ENCODE results near the gene CTDSP2. TPM values are rescaled to one million over a fixed set of nuclear protein-coding genes. Genes with fewer than 3 reads are reported as not detected.

The CTDSP2 gene
- polyA plus RNA-seq, 2 of the 4 experiments (the other 2 are of a cell fraction), result 31.3 to 87.7 TPM

DNA sequence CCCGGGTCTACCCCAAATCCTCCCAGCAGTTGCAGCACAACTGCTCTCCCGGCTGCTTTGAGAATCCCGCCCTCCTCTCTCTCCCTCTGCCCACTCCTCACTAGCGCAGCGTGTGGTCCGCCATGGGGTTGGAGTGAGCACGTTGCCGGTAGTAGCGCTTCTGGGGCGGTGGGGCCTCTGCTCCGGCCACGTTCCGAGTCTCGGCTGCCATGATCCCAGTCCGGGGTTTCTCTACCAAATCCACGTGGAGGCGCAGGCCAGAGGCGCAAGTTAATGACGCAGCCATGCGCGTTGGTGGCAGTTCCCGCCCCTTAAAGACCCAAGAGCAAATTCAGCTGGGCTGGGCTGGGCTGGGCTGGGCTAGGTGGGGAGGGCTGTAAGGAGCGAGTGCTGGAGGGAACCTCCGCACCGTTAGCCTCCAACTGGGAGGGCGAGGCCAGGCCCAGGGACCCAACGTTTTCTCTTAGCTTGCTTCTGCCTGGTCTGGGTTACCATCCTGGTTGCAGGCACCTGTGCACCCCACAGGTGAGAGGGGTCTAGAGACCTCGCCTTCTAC, 74.6 kb downstream of the CTDSP2 start, which contains the start of gene METTL1 (continued):
- TF ChIP-seq, protein P1, sequence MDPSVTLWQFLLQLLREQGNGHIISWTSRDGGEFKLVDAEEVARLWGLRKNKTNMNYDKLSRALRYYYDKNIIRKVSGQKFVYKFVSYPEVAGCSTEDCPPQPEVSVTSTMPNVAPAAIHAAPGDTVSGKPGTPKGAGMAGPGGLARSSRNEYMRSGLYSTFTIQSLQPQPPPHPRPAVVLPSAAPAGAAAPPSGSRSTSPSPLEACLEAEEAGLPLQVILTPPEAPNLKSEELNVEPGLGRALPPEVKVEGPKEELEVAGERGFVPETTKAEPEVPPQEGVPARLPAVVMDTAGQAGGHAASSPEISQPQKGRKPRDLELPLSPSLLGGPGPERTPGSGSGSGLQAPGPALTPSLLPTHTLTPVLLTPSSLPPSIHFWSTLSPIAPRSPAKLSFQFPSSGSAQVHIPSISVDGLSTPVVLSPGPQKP (IDR thresholded peaks at IDR 0.05; ENCODE audit: low read depth, low read length), result no peak
- TF ChIP-seq TFCP2L1 (CRISPR knock-in tag; IDR thresholded peaks at IDR 0.05) (no peak), BCL3 (IDR thresholded peaks at IDR 0.05) (peak; percentile 96), NR3C1 (IDR thresholded peaks at IDR 0.05) (no peak), HES2 (IDR thresholded peaks at IDR 0.05) (no peak), MAX (IDR thresholded peaks at IDR 0.05) (peak; percentile 100), MYC (IDR thresholded peaks at IDR 0.05; ENCODE audit: borderline replicate concordance, low read length) (peak; percentile 100), RFX5 (IDR thresholded peaks at IDR 0.05) (peak; percentile 63; the same call in 1 of the 2 replicates), SREBF2 (IDR thresholded peaks at IDR 0.05) (no peak), HOXB5 (CRISPR knock-in tag; IDR thresholded peaks at IDR 0.05) (peak; percentile 38; the same call in 1 of the 2 replicates), POLR2AphosphoS2 (conservative IDR thresholded peaks at IDR 0.05; ENCODE audit: low read length) (no peak), SMC3 (IDR thresholded peaks at IDR 0.05) (no peak), JUN (IDR thresholded peaks at IDR 0.05) (peak; percentile 80 to 96; a peak in 4 of 5 replicates), NFE2L2 (conservative IDR thresholded peaks at IDR 0.05; ENCODE audit: low read length) (no peak), NPAS2 (CRISPR knock-in tag; IDR thresholded peaks at IDR 0.05; ENCODE audit: borderline replicate concordance) (no peak), HDAC2 (IDR thresholded peaks at IDR 0.05) (no peak), TP53 (CRISPR knock-in tag; IDR thresholded peaks at IDR 0.05) (no peak; the same call in 1 of the 2 replicates), RCOR1 (IDR thresholded peaks at IDR 0.05; ENCODE audit: low read depth, low read length) (no peak), FOXS1 (CRISPR knock-in tag; IDR thresholded peaks at IDR 0.05) (0 out of 2 replicates have a peak, but pooled peaks have one; percentile 39), KDM1A (IDR thresholded peaks at IDR 0.05; ENCODE audit: low read depth) (no peak), BHLHE40 (IDR thresholded peaks at IDR 0.05; ENCODE audit: low read depth, low read length) (no peak), CBX2 (IDR thresholded peaks at IDR 0.05; ENCODE audit: borderline replicate concordance, low read depth) (no peak), FOSL2 (IDR thresholded peaks at IDR 0.05) (no peak), FOSL2 (CRISPR knock-in tag; IDR thresholded peaks at IDR 0.05) (peak; percentile 33), JUNB (IDR thresholded peaks at IDR 0.05) (no peak), HOXB13 (CRISPR knock-in tag; IDR thresholded peaks at IDR 0.05; ENCODE audit: low read depth) (no peak), RAD21 (conservative IDR thresholded peaks at IDR 0.05 in 1 of 2, IDR thresholded peaks at IDR 0.05 in 1 of 2) (no peak), CHD2 (IDR thresholded peaks at IDR 0.05; ENCODE audit: low read length, partially characterized antibody) (no peak), MAFK (IDR thresholded peaks at IDR 0.05; ENCODE audit: partially characterized antibody) (no peak), ESRRA (IDR thresholded peaks at IDR 0.05; ENCODE audit: borderline replicate concordance, low read length) (no peak), HEYL (CRISPR knock-in tag; IDR thresholded peaks at IDR 0.05) (no peak)
- TF ChIP-seq, protein P2, sequence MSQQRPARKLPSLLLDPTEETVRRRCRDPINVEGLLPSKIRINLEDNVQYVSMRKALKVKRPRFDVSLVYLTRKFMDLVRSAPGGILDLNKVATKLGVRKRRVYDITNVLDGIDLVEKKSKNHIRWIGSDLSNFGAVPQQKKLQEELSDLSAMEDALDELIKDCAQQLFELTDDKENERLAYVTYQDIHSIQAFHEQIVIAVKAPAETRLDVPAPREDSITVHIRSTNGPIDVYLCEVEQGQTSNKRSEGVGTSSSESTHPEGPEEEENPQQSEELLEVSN (IDR thresholded peaks at IDR 0.05; ENCODE audit: borderline replicate concordance, low read depth), result no peak; the same call in 1 of the 2 replicates
- TF ChIP-seq, protein P3, sequence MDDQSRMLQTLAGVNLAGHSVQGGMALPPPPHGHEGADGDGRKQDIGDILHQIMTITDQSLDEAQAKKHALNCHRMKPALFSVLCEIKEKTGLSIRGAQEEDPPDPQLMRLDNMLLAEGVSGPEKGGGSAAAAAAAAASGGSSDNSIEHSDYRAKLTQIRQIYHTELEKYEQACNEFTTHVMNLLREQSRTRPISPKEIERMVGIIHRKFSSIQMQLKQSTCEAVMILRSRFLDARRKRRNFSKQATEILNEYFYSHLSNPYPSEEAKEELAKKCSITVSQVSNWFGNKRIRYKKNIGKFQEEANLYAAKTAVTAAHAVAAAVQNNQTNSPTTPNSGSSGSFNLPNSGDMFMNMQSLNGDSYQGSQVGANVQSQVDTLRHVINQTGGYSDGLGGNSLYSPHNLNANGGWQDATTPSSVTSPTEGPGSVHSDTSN (IDR thresholded peaks at IDR 0.05), result peak; percentile 57; the same call in 1 of the 2 replicates
- TF ChIP-seq, protein P4, sequence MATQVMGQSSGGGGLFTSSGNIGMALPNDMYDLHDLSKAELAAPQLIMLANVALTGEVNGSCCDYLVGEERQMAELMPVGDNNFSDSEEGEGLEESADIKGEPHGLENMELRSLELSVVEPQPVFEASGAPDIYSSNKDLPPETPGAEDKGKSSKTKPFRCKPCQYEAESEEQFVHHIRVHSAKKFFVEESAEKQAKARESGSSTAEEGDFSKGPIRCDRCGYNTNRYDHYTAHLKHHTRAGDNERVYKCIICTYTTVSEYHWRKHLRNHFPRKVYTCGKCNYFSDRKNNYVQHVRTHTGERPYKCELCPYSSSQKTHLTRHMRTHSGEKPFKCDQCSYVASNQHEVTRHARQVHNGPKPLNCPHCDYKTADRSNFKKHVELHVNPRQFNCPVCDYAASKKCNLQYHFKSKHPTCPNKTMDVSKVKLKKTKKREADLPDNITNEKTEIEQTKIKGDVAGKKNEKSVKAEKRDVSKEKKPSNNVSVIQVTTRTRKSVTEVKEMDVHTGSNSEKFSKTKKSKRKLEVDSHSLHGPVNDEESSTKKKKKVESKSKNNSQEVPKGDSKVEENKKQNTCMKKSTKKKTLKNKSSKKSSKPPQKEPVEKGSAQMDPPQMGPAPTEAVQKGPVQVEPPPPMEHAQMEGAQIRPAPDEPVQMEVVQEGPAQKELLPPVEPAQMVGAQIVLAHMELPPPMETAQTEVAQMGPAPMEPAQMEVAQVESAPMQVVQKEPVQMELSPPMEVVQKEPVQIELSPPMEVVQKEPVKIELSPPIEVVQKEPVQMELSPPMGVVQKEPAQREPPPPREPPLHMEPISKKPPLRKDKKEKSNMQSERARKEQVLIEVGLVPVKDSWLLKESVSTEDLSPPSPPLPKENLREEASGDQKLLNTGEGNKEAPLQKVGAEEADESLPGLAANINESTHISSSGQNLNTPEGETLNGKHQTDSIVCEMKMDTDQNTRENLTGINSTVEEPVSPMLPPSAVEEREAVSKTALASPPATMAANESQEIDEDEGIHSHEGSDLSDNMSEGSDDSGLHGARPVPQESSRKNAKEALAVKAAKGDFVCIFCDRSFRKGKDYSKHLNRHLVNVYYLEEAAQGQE (IDR thresholded peaks at IDR 0.05), result no peak; the same call in 1 of the 2 replicates
- TF ChIP-seq, protein P5, sequence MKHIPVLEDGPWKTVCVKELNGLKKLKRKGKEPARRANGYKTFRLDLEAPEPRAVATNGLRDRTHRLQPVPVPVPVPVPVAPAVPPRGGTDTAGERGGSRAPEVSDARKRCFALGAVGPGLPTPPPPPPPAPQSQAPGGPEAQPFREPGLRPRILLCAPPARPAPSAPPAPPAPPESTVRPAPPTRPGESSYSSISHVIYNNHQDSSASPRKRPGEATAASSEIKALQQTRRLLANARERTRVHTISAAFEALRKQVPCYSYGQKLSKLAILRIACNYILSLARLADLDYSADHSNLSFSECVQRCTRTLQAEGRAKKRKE (CRISPR knock-in tag; IDR thresholded peaks at IDR 0.05; ENCODE audit: low read depth), result no peak
